Activated CD4-positive, alpha-beta T cell treated with anti-CD3 and anti-CD28 coated beads, Interleukin-2, amount 10 ng/mL, durations not matched to agents 7 days and 5 days (primary cell): ENCODE data around the gene SEC16A. TPM values are rescaled to one million over a fixed set of nuclear protein-coding genes. Genes with fewer than 3 reads are reported as not detected.

ENCODE experiments used
- CTCF ChIA-PET: fragments of 350-600 bp; sonication (Branson Sonifier 250); formaldehyde crosslinking; loops from one replicate; lab custom pipeline; 2021; ENCODE audit warnings: antibody characterized with exemption; lab: Charles Lee
- POLR2A ChIA-PET: fragments of 350-600 bp; sonication (Branson Sonifier 250); formaldehyde crosslinking; loops from one replicate; lab custom pipeline; 2021; ENCODE audit warnings: antibody characterized with exemption; lab: Charles Lee
- DNase-seq: peaks from one replicate; pipeline ENCODE4 v3.0.0-alpha.2; 2020
- H3K27ac Mint-ChIP-seq: one replicate; pipeline ENCODE4 v1.8.0; 2021; ENCODE audit warnings: mild to moderate bottlenecking, moderate library complexity, mixed read lengths
- H3K27me3 Mint-ChIP-seq: one replicate; pipeline ENCODE4 v1.8.0; 2021; ENCODE audit warnings: mixed read lengths
- H3K36me3 Mint-ChIP-seq: one replicate; pipeline ENCODE4 v1.8.0; 2021; ENCODE audit warnings: low read depth, mixed read lengths
- H3K4me1 Mint-ChIP-seq: one replicate; pipeline ENCODE4 v1.8.0; 2021; ENCODE audit warnings: mixed read lengths
- H3K4me3 Mint-ChIP-seq: one replicate; pipeline ENCODE4 v1.8.0; 2021; ENCODE audit warnings: mild to moderate bottlenecking, moderate library complexity, mixed read lengths
- H3K9me3 Mint-ChIP-seq: one replicate; pipeline ENCODE4 v1.8.0; 2021; ENCODE audit warnings: mixed read lengths
- total RNA-seq, 2 experiments: library from RNA; stranded (reverse); gene quantifications; one replicate each; pipeline ENCODE4 v1.2.3, GENCODE V29; 2021

SEC16A gene
- total RNA-seq, 2 experiments from 2014 or later = 72.1 to 74.5 TPM

GRCh38 chr9:136505406-136506403 lies 22.9 kb upstream of the SEC16A start:
- H3K27ac Mint-ChIP-seq = no peak overlapping the region
- CTCF ChIA-PET = no interaction called here
- no peaks in the 10 kb centered on the region for H3K9me3 Mint-ChIP-seq
- no peak overlapping the region for H3K4me3 Mint-ChIP-seq
- H3K27me3 Mint-ChIP-seq = no peaks in the 10 kb centered on the region
- H3K4me1 Mint-ChIP-seq = no peaks in the 10 kb centered on the region
- peaks cover 17% of the 10 kb centered on the region for H3K36me3 Mint-ChIP-seq
- POLR2A ChIA-PET = no interaction called here
- no peak for DNase-seq

DNA sequence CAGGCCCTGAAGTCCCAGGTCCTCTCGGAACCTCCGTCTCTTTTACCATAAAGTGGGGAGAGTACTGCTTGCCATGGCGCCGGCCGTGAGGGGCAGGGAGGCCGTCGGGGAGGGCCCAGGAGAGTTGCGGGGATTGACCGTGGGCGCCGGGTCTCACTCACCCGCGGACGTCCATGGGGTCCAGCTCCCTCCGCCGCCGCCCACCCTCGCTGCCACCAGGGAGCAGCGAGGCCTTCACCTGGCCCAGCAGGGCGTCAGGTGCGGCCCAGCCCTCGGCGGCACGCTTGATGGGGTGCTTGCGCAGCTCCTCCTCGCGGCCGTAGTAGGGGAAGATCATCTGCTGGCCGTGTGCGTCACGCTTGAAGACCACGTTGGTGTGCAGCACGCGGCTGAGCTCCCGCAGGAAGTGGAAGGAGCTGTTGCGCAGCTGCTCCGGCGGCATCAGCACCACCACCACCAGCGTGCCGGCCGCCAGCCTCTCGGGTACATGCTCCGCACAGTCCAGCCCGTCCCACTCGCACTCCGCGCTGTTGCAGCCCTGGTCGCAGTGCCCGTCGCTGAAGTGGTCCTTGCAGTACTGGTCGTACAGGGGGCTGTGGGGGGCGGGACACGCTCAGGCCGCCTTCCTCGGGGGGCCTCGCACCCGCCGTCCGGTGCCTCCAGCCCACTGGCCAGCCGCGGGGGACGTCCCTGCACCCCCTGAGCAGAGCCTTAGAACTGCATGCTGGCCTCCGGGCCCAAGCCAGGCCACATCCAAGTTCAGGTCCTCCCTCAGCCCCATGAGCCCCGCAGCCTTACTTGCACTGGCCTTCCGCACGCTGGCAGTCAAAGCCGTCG lies 21.9 kb upstream of the SEC16A start:
- peaks cover 21% of the 10 kb centered on the region for H3K36me3 Mint-ChIP-seq
- CTCF ChIA-PET = interaction anchor here (1.9 kb wide), 1 partner anchor 19 kb away, joined by 5 read pairs; no protein-coding TSS in a partner anchor
- H3K4me1 Mint-ChIP-seq = no peaks in the 10 kb centered on the region
- no peak overlapping the region for H3K4me3 Mint-ChIP-seq
- no peaks in the 10 kb centered on the region for H3K27me3 Mint-ChIP-seq
- DNase-seq = no peak
- H3K9me3 Mint-ChIP-seq = no peaks in the 10 kb centered on the region
- POLR2A ChIA-PET = no interaction called here
- H3K27ac Mint-ChIP-seq = no peak overlapping the region

GRCh38 chr9:136502940-136503550 lies 20.2 kb upstream of the SEC16A start:
- no peak for DNase-seq
- H3K4me3 Mint-ChIP-seq = no peak overlapping the region
- no peaks in the 10 kb centered on the region for H3K9me3 Mint-ChIP-seq
- no peaks in the 10 kb centered on the region for H3K27me3 Mint-ChIP-seq
- CTCF ChIA-PET = interaction anchor here (0.5 to 1.9 kb wide), 3 partner anchors 17 to 322 kb away, joined by 3 to 5 read pairs (median 3); no protein-coding TSS in a partner anchor
- peaks cover 28% of the 10 kb centered on the region for H3K36me3 Mint-ChIP-seq
- no peak overlapping the region for H3K27ac Mint-ChIP-seq
- no peaks in the 10 kb centered on the region for H3K4me1 Mint-ChIP-seq
- POLR2A ChIA-PET = no interaction called here

GRCh38 chr9:136502196-136502595 lies 19.4 kb upstream of the SEC16A start:
- H3K9me3 Mint-ChIP-seq = no peaks in the 10 kb centered on the region
- ChIA-PET CTCF (interaction anchor here (1.3 kb wide), 1 partner anchor 123 kb away, joined by 3 read pairs; no protein-coding TSS in a partner anchor), POLR2A (no interaction called here)
- peaks cover 28% of the 10 kb centered on the region for H3K36me3 Mint-ChIP-seq
- no peak for DNase-seq
- no peaks in the 10 kb centered on the region for H3K27me3 Mint-ChIP-seq
- H3K4me1 Mint-ChIP-seq = no peaks in the 10 kb centered on the region
- H3K4me3 Mint-ChIP-seq = no peak overlapping the region
- H3K27ac Mint-ChIP-seq = no peak overlapping the region

DNA sequence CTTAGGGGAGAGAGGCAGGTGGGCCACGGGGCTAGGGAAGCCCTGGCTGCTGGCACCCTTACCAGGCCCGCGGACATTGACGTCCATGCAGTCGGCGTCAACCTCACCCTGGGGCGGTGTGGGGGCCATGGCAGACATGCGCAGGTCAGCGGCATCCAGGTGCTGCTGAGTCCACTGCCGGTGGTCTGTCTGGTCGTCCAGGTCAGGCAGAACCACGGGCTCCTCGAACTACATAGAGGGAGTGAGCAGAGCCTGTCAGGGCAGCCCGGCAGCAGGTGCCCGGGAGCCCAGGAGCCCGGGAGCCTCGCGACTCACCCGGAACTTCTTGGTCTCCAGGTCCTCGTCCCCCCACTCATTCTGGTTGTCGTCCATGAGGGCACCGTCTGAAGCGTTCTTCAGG lies 18.8 kb upstream of the SEC16A start:
- Mint-ChIP-seq H3K4me3 (no peak overlapping the region), H3K27ac (no peak overlapping the region), H3K9me3 (no peaks in the 10 kb centered on the region), H3K36me3 (peaks cover 28% of the 10 kb centered on the region), H3K4me1 (no peaks in the 10 kb centered on the region), H3K27me3 (no peaks in the 10 kb centered on the region)
- ChIA-PET CTCF (interaction anchor here (0.6 to 1.3 kb wide), 2 partner anchors 39 to 123 kb away, joined by 3 read pairs; no protein-coding TSS in a partner anchor), POLR2A (no interaction called here)
- DNase-seq = no peak

- Mint-ChIP-seq H3K9me3 (no peaks in the 10 kb centered on the region), H3K36me3 (peaks cover 31% of the 10 kb centered on the region), H3K27ac (peak overlapping the region; percentile 13), H3K4me1 (no peaks in the 10 kb centered on the region), H3K4me3 (no peak overlapping the region), H3K27me3 (no peaks in the 10 kb centered on the region)
- CTCF ChIA-PET = interaction anchor here (0.5 to 2.1 kb wide), 3 partner anchors 11 to 410 kb away, joined by 3 to 5 read pairs (median 4); no protein-coding TSS in a partner anchor
- DNase-seq = no peak
- POLR2A ChIA-PET = no interaction called here
Observed at GRCh38 chr9:136499935-136500910, 17.4 kb upstream of the SEC16A start.

DNA sequence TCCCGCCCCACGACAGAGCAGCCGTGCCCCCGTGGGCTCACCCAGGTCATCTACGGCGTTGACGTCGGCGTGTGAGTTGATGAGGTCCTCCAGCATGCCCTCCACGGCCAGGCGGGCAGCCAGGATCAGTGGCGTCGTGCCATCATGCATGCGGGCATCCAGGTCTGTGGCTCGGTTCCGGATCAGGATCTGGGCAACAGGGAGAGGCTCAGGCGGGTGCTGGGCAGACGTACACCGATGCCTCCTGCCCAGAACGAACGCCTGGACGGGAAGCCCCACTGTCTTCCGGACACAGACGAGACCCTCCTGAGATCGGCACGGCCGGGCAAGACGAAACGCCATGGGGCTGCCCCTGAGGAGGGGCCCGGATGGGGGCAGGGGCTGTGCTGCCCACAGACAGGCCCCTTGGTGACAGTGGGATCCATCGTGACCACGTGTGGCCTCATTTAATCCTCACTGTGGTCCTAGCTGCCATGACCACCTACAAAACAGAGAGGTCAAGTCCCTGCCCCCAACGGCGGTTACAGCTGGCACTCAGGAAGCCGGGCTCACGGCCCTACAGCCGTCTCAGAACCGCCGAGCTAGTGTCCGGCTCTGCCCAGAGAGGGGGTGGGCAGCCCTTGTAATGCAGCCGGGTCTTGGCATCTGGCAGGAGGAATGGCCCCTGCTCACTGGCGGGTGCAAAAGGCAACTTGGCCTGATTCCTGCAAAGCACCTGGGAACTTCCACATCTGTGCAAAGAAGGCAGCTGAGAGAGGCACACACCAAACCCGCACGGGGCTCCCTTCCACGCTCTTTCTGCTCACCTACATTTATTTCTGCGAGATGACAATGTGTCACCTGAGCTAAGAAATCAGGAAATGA lies 16.5 kb upstream of the SEC16A start:
- Mint-ChIP-seq H3K9me3 (no peaks in the 10 kb centered on the region), H3K27me3 (no peaks in the 10 kb centered on the region), H3K27ac (no peak overlapping the region), H3K4me1 (no peaks in the 10 kb centered on the region), H3K4me3 (no peak overlapping the region), H3K36me3 (peaks cover 30% of the 10 kb centered on the region)
- ChIA-PET CTCF (interaction anchor here (0.5 to 2.1 kb wide), 3 partner anchors 10 to 409 kb away, joined by 3 to 5 read pairs (median 4); no protein-coding TSS in a partner anchor), POLR2A (no interaction called here)
- DNase-seq = no peak

GRCh38 chr9:136497916-136498695 lies 15.3 kb upstream of the SEC16A start:
- Mint-ChIP-seq H3K27ac (no peak overlapping the region), H3K27me3 (no peaks in the 10 kb centered on the region), H3K4me3 (no peak overlapping the region), H3K4me1 (no peaks in the 10 kb centered on the region), H3K9me3 (no peaks in the 10 kb centered on the region), H3K36me3 (peaks cover 21% of the 10 kb centered on the region)
- CTCF ChIA-PET = interaction anchor here (2.1 kb wide), 1 partner anchor 13 kb away, joined by 4 read pairs; no protein-coding TSS in a partner anchor
- DNase-seq = no peak
- POLR2A ChIA-PET = interaction anchor here (0.5 kb wide), 1 partner anchor 656 kb away, joined by 3 read pairs; no protein-coding TSS in a partner anchor

DNA sequence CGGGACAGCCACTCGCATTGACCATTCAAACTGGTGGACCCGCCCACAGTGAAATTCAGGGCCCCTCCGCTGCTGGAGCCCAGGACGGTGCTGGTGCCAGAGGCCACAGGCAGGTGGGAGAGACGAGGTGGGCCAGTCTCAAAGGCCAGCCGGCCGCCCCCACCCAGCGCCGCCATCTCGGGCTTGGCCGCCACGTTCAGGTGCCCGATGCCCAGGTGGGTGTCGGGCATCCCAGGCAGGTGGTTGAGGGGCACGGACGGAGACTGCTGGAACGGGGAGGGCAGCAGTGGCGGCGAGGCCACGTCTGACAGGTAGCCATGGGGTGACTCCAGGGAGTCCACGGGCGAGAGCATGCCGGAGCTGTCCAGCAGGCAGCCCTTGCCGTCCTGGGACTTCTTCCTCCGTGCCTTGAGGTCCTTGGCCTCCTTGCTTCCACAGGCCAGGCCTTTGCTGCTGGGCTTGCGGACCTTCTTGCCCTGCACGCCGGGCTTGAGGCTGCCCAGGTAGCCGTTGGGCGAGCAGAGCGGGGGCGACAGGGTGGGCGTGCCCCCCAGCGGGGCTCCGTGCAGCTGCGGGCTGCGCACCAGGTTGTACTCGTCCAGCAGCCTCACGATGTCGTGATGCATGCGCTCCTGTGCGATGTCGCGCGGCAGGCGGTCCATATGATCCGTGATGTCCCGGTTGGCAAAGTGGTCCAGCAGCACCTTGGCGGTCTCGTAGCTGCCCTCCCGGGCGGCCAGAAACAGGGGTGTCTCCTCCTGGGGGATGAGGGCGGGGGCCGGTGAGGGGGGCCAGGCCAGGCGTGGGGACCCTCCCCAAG lies 14.2 kb upstream of the SEC16A start:
- Mint-ChIP-seq H3K36me3 (peaks cover 17% of the 10 kb centered on the region), H3K4me1 (no peaks in the 10 kb centered on the region), H3K9me3 (no peaks in the 10 kb centered on the region), H3K27ac (no peak overlapping the region), H3K4me3 (no peak overlapping the region), H3K27me3 (no peaks in the 10 kb centered on the region)
- CTCF ChIA-PET = no interaction called here
- POLR2A ChIA-PET = no interaction called here
- no peak for DNase-seq

GRCh38 chr9:136496181-136496580 lies 13.3 kb upstream of the SEC16A start:
- Mint-ChIP-seq H3K27me3 (no peaks in the 10 kb centered on the region), H3K4me3 (no peak overlapping the region), H3K36me3 (peaks cover 14% of the 10 kb centered on the region), H3K9me3 (no peaks in the 10 kb centered on the region), H3K4me1 (no peaks in the 10 kb centered on the region), H3K27ac (no peak overlapping the region)
- DNase-seq = no peak
- POLR2A ChIA-PET = no interaction called here
- CTCF ChIA-PET = no interaction called here
